ENCODE results near the gene PSMG3. TPM values are rescaled to one million over a fixed set of nuclear protein-coding genes. Genes with fewer than 3 reads are reported as not detected.
A peak's percentile ranks its signal among the peaks of the same experiment; 100 is the strongest.

The PSMG3 gene
- total RNA-seq, 2 donors from 2014 or later: 21.5 to 22.3 TPM

DNA sequence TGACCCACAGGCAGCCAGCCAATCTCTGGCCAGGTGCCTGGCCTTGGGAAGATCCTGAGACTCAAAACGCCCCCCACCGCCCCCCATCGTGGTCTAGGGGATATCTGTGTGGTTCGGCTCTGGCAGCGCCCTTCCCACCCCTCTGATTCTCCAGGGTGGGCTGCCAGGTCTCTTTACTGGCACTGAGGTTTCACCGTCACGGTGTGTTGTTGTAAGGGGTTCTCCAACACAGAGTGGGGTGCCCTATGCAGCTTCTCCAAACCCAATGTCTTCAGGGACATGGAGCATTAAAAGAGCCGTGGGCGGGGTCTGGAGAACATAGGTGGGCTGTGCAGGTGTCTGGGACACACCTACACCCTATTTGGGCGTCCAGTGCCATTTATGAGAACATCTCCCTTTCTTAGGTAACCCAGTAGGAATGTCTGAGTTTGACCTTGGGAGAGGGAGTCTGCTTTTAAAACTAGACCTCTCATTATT lies 37.8 kb downstream of the PSMG3 start:
- Histone ChIP-seq H3K27ac (peak overlapping the region; percentile 99 to 100), H3K36me3 (peaks cover 6% of the 10 kb centered on the region), H3K4me1 (peaks cover 0 to 53% of the 10 kb centered on the region in 2 donors), H3K4me3 (peak overlapping the region; percentile 52 to 67), H3K9me3 (no peaks in the 10 kb centered on the region), H3K27me3 (no peaks in the 10 kb centered on the region)
- no peak for DNase-seq (ENCODE audit: low spot score)
- TF ChIP-seq, protein P1, sequence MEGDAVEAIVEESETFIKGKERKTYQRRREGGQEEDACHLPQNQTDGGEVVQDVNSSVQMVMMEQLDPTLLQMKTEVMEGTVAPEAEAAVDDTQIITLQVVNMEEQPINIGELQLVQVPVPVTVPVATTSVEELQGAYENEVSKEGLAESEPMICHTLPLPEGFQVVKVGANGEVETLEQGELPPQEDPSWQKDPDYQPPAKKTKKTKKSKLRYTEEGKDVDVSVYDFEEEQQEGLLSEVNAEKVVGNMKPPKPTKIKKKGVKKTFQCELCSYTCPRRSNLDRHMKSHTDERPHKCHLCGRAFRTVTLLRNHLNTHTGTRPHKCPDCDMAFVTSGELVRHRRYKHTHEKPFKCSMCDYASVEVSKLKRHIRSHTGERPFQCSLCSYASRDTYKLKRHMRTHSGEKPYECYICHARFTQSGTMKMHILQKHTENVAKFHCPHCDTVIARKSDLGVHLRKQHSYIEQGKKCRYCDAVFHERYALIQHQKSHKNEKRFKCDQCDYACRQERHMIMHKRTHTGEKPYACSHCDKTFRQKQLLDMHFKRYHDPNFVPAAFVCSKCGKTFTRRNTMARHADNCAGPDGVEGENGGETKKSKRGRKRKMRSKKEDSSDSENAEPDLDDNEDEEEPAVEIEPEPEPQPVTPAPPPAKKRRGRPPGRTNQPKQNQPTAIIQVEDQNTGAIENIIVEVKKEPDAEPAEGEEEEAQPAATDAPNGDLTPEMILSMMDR (IDR thresholded peaks at IDR 0.05): no peak

DNA sequence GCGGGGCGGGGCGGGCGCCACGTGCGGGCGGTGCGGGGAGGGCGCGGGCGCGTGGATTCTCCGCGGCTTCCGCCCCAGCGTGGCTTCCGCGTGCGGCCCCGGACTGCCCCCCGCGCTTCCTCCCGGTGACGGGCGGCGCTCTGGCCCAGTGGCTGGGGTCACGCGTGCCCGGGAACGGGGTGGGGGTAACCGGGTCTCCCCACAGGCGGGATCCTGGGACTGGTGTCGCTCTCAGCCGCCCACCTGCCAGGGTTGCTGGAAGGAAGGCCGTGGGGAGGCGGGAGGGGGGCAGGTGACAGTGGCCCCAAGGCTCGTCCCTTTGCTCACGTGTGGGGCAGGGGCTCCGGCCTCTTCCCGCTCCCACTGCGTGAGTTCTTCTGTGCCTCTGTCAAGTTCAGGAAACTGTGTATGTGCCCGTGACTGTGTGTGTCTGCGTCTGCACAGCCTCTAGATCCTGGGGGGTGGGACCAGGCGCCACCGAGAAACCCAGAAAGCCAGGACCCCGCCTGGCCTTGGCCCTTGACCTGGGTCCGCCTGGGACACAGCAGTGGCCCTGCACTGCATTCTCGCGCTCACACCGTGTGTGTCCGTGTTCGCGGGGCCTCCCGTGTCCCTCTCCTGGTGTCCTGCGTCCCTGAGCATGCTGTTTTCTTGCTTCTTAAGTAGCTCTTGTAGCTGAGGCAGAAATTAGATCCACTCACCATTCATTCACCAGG lies 38.4 kb downstream of the PSMG3 start:
- H3K9me3 ChIP-seq: no peaks in the 10 kb centered on the region
- peaks cover 0 to 47% of the 10 kb centered on the region in 2 donors for H3K4me1 ChIP-seq
- peak overlapping the region; percentile 99 to 100 for H3K27ac ChIP-seq
- H3K36me3 ChIP-seq: peaks cover 6% of the 10 kb centered on the region
- peak overlapping the region; percentile 52 to 67 for H3K4me3 ChIP-seq
- peak; percentile 66 for DNase-seq (ENCODE audit: low spot score)
- TF ChIP-seq, protein P1 (IDR thresholded peaks at IDR 0.05): no peak
- no peaks in the 10 kb centered on the region for H3K27me3 ChIP-seq

DNA sequence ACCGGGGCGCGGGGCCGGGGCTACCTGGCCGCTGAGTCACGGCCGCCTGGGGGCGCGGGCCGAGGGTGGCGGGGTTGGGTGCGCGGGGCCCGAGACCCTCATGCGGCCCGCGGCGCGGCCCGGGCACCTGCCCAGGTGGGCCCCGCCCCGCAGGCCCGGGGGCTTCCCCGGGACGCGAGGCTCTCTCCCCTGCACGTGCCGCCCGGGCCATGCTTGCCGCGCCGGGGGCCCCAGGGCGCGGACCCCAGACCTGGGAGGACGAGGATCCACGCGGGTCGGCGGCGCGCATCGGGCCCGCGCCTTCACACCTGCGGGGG lies 38.9 kb downstream of the PSMG3 start:
- Histone ChIP-seq H3K27me3 (no peaks in the 10 kb centered on the region), H3K27ac (peak overlapping the region; percentile 99 to 100), H3K4me1 (peaks cover 0 to 42% of the 10 kb centered on the region in 2 donors), H3K9me3 (no peaks in the 10 kb centered on the region), H3K4me3 (peak overlapping the region; percentile 52 to 67), H3K36me3 (peaks cover 6% of the 10 kb centered on the region)
- DNase-seq (ENCODE audit: low spot score): no peak
- TF ChIP-seq, protein P1 (IDR thresholded peaks at IDR 0.05): no peak

DNA sequence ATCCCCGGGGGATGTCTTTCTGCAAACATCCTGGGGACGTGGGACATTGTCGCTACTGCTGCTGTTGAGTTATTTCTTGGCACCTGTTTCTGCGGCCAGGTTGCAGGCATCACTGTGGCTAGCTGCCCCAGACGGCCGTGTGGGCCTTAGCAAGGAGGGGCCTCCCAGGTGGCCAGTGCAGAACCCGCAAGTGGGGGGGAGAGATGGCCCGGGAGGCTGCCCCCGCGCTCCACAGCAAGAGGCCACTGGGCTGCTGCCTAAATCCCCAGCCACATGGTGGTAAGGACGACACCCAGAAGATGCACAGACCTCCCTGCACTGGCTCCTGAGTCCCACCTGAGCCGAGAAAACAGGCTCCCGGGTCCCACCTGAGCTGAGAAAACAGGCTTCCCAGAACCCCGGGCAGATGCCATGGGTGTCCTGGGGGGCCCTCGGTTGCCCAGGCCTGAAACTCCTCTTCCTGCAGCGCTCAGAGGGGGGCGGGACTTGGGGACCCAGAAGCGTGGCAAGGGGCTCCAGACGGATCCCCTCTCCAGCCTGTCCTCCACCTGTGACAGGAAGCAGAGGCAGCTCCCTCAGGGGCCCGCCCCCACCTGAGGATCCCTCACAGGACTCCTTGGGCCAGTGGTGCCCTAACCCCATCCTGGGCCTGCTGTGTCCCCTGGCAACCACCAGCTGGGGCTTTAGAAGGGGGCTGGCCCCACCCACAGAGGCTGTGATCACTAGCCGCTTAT lies 40.3 kb downstream of the PSMG3 start:
- Histone ChIP-seq H3K4me3 (no peak overlapping the region), H3K27me3 (no peaks in the 10 kb centered on the region), H3K9me3 (no peaks in the 10 kb centered on the region), H3K27ac (no peak overlapping the region), H3K36me3 (no peaks in the 10 kb centered on the region), H3K4me1 (peaks cover 0 to 30% of the 10 kb centered on the region in 2 donors)
- DNase-seq (ENCODE audit: low spot score): no peak
- TF ChIP-seq, protein P1 (IDR thresholded peaks at IDR 0.05): no peak

GRCh38 chr7:1526271-1526754 lies 43.5 kb downstream of the PSMG3 start:
- TF ChIP-seq, protein P1 (IDR thresholded peaks at IDR 0.05): no peak
- no peaks in the 10 kb centered on the region for H3K9me3 ChIP-seq
- peaks cover 0 to under 1% of the 10 kb centered on the region in 2 donors for H3K4me1 ChIP-seq
- H3K27me3 ChIP-seq: no peaks in the 10 kb centered on the region
- no peak overlapping the region for H3K27ac ChIP-seq
- DNase-seq (ENCODE audit: low spot score): no peak
- no peak overlapping the region for H3K4me3 ChIP-seq
- H3K36me3 ChIP-seq: no peaks in the 10 kb centered on the region
